ENCODE results near the gene WDR5B. TPM values are rescaled to one million over a fixed set of nuclear protein-coding genes. Genes with fewer than 3 reads are reported as not detected.
"Not testable (repeated sequence)": the region's sequence is repeated elsewhere in the genome, so short reads cannot be mapped to it uniquely, and the experiment has no call there.

Gene WDR5B
- total RNA-seq, 1 experiment from 2014 or later, result 7.8 TPM

DNA sequence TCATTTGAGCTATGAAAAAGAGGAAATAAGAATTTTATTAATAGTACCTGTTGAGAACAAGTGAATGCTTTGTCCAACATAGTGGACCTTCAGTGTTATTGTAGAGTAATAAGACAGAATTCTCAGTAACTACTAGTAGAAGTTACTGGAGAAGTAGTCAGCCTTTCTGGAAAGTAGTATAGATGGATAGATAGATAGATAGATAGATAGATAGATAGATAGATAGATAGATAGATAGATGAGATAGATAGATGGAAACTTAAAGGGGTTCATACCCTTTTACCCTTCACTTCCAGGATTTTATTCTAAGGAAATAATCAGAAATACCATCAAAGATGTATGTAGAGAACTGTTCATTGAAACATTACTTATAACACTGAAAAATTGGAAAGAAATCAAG is 26.7 kb downstream of the WDR5B start:
- in situ Hi-C loops (cut with HindIII; ENCODE audit: low pct_unique_long_range_greater_than_20kb, low sequenced_read_pairs), result no loop called here
- DNase-seq (ENCODE audit: low read depth, low spot score), result no peak

DNA sequence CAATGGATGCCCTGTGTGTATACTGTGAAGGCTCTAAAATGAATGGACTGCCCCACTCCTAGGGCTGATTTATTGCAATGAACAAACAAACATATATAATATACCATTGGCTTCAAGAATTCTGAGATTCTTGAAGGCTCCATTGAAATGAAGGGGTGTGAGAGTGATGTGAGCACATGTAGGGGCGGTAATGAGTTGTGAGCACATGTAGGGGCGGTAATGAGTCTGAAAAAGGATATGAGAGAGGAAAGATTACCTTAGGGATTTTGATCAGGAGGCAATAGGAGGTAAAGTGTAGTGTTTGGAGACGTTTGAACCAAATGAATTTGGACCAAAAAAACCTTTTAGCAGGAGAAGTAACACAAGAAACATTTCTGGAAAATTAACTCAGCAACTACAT is 28.2 kb downstream of the WDR5B start:
- no peak for DNase-seq (ENCODE audit: low read depth, low spot score)
- in situ Hi-C loops (cut with HindIII; ENCODE audit: low pct_unique_long_range_greater_than_20kb, low sequenced_read_pairs), result no loop called here

DNA sequence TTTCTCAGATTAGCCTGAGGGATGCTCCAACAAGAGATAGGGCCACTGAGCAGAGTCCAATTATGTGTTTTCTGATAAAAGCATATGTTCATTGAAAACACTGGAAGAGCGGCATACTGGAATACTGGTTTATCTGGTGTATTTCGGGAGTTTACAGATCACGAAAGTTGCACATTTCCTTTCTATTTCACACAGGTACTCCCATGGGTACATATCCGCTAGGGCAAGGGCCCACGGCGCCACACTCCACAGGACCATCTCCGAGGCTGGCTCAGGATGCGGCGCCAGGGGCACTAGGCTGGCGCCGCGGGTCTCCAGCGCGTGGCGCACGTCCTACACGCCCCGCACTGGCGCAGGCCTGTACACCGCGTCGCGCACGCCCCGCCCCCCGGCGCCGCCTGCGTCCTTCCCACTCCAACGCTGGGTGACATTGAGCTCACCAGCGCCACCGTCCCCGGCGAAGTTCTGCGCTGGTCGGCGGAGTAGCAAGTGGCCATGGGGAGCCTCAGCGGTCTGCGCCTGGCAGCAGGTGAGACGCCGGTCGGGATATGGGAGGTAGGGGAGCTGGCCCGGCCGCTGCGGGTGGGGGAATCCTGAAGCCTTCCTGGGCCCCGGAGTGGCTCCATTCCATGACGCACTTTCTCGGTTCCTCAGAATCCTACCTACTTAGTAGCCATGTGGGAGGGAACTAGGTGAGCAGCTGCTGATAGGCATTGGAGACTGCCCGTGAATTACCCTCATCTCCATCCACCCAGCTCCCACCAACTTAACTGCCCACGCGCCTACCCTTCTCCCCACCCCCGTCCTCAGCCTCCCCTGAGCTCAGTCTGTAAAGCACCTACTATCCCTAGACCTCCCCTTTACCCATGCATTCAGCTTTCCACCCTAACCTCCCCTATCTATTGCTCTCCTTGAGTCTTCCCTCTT is 31.8 kb downstream of the WDR5B start, which contains the start of gene FAM162A:
FAM162A (plus strand) TSS at position 412 of the 927 bp plus-strand sequence; CDS start at position 496, 84 bp downstream.
- DNase-seq (ENCODE audit: low read depth, low spot score), result peak; percentile 90
- in situ Hi-C loops (cut with HindIII; ENCODE audit: low pct_unique_long_range_greater_than_20kb, low sequenced_read_pairs), result no loop called here

DNA sequence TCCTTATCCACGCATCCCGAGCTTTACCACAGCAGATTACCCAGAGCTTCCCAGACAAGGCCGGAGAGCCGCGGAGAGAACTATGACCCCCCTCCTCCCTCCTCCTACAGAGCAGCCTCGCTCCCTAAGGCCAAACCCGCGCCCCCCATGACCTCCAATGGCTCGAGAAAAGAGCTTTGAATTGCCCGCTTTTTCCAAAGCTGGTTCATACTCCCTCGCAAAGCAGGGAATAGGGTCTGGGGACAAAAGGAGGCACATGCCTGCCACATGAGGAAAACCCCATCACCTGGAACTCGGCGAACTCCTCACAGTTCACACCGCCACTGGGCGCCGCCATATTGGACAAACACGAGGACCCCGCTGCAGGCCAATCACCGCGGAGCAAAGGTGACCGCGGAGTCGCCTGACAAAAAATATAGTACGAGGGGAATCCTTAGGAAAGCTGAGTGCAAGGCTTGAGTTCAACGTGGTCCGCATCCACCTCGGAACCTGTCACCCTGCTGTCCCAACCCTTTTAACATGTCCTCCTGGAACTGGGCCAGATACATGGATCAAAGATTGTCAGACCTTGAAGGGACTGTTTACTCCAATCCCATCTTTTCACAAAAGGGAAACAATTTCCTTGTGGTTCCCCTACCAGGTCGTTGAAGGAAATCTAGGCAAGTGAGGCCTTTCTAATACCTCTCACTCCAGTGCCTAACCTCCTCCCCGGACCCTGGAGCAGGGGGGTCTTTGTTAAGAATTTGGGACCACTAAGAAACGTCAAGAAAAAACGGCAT is 32.8 kb downstream of the WDR5B start, which contains the start of gene MIX23:
MIX23 (minus strand) TSS at position 344 of the 779 bp plus-strand sequence; CDS start at position 337, 7 bp downstream.
- in situ Hi-C loops (cut with HindIII; ENCODE audit: low pct_unique_long_range_greater_than_20kb, low sequenced_read_pairs), result no loop called here
- DNase-seq (ENCODE audit: low read depth, low spot score), result peak; percentile 88

DNA sequence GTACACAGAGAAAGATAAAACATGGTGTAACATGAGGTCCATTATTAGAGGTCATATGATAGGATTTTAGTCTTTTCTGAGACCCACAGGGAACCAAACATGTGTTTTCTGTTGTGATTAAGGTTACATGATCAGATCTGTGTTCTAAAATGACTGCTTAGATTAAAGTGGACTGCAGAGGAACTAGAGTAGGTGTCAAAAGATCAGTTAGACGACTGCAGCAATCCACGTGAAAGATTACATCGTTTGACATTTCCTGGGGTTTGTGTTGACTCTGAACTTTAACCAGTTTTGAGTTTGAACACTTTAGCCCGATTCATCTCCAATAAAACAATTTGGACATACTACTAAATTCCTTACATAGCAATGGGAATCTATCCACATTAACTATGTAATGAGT is 37.9 kb downstream of the WDR5B start:
- in situ Hi-C loops (cut with HindIII; ENCODE audit: low pct_unique_long_range_greater_than_20kb, low sequenced_read_pairs), result no loop called here
- no peak for DNase-seq (ENCODE audit: low read depth, low spot score)

DNA sequence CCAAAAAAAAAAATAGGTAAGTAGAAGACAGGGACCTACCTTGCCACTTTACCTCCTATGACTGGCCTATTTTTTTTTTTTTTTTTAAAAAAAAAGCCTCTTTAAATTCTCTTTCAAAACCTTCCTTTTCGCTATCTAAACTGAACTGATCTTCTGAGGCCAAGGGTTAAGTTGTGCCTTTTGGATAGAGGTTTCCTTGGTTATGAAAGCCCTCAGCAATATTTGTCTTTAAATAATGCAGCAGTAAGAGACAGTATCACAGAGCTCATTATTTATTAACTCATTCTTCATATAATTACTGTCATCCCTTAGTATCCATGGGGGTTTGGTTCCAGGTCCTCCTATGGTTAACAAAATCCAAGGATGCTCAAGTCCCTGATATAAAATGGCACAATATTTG is 41.8 kb downstream of the WDR5B start:
- in situ Hi-C loops (cut with HindIII; ENCODE audit: low pct_unique_long_range_greater_than_20kb, low sequenced_read_pairs), result no loop called here
- DNase-seq (ENCODE audit: low read depth, low spot score), result no peak

DNA sequence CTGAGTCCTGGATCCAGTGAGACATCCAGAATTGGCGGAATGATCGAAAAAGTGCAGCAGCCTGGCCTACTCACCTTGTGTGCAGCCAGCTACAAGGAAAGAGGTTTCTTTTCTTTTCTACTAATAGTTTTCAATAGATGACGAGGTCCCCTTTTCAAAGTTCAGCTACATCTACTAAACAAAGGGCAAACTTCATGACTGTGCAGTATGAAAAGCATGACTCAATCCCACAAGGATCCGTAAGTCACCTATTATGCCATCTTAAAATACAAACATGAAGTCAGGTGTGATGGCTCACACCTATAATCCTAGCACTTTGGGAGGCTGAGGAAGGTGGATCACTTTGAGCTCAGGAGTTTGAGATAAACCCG is 49.5 kb downstream of the WDR5B start:
- in situ Hi-C loops (cut with HindIII; ENCODE audit: low pct_unique_long_range_greater_than_20kb, low sequenced_read_pairs), result no loop called here

DNA sequence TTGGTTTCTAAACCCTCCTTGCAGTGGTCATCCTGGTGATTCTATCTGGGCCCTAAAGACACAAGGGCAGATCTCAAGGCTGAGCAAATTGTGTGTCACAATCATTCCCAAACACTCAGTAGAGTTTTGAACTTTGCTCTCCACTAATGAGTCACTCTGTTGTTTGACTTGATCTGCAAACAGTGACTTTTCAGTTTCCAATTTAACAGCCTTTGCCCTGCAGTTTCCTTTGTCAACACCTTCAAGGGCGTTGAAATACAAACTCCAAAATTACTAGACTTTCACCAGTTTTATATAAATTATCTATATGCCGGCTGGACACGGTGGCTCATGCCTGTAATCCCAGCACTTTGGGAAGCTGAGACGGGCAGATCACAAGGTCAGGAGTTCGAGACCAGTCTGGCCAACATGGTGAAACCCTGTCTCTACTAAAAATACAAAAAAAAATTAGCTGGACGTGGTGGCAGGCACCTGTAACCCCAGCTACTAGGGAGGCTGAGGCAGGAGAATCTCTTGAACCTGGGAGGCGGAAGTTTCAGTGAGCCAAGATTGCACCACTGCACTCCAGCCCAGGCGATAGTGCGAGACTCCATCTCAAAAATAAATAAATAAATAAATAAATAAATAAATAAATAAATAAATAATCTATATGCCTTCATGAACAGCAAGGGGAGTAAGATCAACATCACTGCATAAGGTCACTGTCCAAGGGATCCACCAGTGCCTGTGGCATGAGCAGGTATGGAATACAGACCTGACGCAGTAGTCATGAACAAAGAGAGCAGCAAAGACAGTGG is 50.1 kb downstream of the WDR5B start:
- not testable (repeated sequence) for DNase-seq (ENCODE audit: low read depth, low spot score)

More for the DNA sequence above, 49.5 kb downstream of the WDR5B start:
- DNase-seq (ENCODE audit: low read depth, low spot score), result no peak

DNA sequence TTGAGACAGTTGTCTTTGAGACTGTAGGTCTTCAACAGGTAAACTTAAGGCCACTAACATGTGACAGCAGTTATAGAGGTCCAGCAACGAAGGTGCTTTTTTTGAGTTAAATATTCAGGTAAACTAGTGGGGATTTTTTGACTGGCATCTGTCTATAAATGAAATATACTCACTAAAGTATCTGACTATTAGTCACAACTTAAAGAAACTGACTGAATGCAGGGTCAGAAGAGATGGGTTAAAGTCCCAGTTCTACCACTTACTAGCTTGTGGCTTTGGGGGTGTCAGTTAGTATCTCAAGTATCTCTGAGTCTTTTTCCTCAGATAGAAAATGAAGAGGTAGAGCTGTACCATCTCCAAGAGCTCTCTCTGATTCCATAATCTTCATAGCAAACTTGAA is 50.8 kb downstream of the WDR5B start:
- DNase-seq (ENCODE audit: low read depth, low spot score), result no peak
- in situ Hi-C loops (cut with HindIII; ENCODE audit: low pct_unique_long_range_greater_than_20kb, low sequenced_read_pairs), result no loop called here

More for the DNA sequence above, 50.1 kb downstream of the WDR5B start:
- in situ Hi-C loops (cut with HindIII; ENCODE audit: low pct_unique_long_range_greater_than_20kb, low sequenced_read_pairs), result not testable (repeated sequence)

DNA sequence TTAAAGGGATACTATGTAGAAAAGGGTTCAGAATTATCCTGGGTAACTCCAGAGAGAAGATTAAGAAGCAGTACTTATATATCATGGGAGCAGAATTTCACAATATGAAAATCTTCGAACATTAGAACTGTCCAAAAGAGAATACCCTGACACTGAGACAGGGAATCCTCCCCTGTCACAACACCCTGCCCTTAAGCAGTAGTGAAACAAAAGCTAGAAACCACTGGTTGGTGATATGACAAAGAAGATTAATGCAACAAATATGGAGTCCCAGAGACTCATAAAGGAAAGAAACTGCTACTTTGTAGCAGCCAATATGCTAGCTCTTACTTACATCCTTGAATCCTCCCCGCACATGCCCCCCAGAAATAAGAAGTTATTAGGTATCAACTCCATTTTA is 51.4 kb downstream of the WDR5B start:
- DNase-seq (ENCODE audit: low read depth, low spot score), result no peak
- in situ Hi-C loops (cut with HindIII; ENCODE audit: low pct_unique_long_range_greater_than_20kb, low sequenced_read_pairs), result no loop called here

Small RNA genes within 50 kb of the gene (small RNA-seq; reads per million reads assigned to genes)
- gene AC083798.1, result 0 reads per million in 2 experiments

Other genes with a start within 250 kb of the WDR5B start
- not detected in 2 replicates for gene CASR, start 232.4 kb downstream of the WDR5B start, total RNA-seq (2014; rRNA removed; shearing (Covaris generic))
- 1.9 and 4.0 TPM in 2 replicates for gene CSTA, start 90.8 kb downstream of the WDR5B start, total RNA-seq (2014; rRNA removed; shearing (Covaris generic))
- gene MIX23, start 32.8 kb downstream of the WDR5B start, total RNA-seq (2014; rRNA removed; shearing (Covaris generic)), result 72.7 and 97.1 TPM in 2 replicates
- 80.0 and 92.9 TPM in 2 replicates for gene FAM162A, start 31.9 kb downstream of the WDR5B start, total RNA-seq (2014; rRNA removed; shearing (Covaris generic))
- 26.0 and 34.8 TPM in 2 replicates for gene KPNA1, start 98.9 kb upstream of the WDR5B start, total RNA-seq (2014; rRNA removed; shearing (Covaris generic))
- 29.8 and 30.1 TPM in 2 replicates for gene PARP9, start 148.2 kb upstream of the WDR5B start, total RNA-seq (2014; rRNA removed; shearing (Covaris generic))
- 32.3 and 32.4 TPM in 2 replicates for gene DTX3L, start 148.3 kb upstream of the WDR5B start, total RNA-seq (2014; rRNA removed; shearing (Covaris generic))
- gene PARP15, start 161.6 kb upstream of the WDR5B start, total RNA-seq (2014; rRNA removed; shearing (Covaris generic)), result 0.37 TPM in 1 of 2 replicates, not detected in the other

All from SK-MEL-5 (cell line).